ENCODE results near the gene DOCK1. TPM values are rescaled to one million over a fixed set of nuclear protein-coding genes. Genes with fewer than 3 reads are reported as not detected.

The DOCK1 gene
- total RNA-seq, 3 donors from 2014 or later: 0.11 to 0.15 (median 0.14) TPM

GRCh38 chr10:127012071-127012768, 107.0 kb downstream of the DOCK1 start:
- Mint-ChIP-seq H3K4me1 (ENCODE audit: low read depth) (no peaks in the 10 kb centered on the region), H3K9me3 (no peaks in the 10 kb centered on the region), H3K4me3 (no peak overlapping the region), H3K27me3 (ENCODE audit: low read depth) (peaks cover 2% of the 10 kb centered on the region), H3K36me3 (ENCODE audit: insufficient read depth) (no peaks in the 10 kb centered on the region)
- ATAC-seq (no peak), DNase-seq (no peak)

GRCh38 chr10:127012769-127013152, 107.5 kb downstream of the DOCK1 start:
- Mint-ChIP-seq H3K9me3 (no peaks in the 10 kb centered on the region), H3K4me3 (no peak overlapping the region), H3K27me3 (ENCODE audit: low read depth) (peaks cover 2% of the 10 kb centered on the region), H3K36me3 (ENCODE audit: insufficient read depth) (no peaks in the 10 kb centered on the region), H3K4me1 (ENCODE audit: low read depth) (no peaks in the 10 kb centered on the region)
- no peak for ATAC-seq
- no peak for DNase-seq

- no peak for DNase-seq
- Mint-ChIP-seq H3K27me3 (ENCODE audit: low read depth) (peaks cover 2% of the 10 kb centered on the region), H3K36me3 (ENCODE audit: insufficient read depth) (no peaks in the 10 kb centered on the region), H3K9me3 (no peaks in the 10 kb centered on the region), H3K4me3 (no peak overlapping the region), H3K4me1 (ENCODE audit: low read depth) (no peaks in the 10 kb centered on the region)
- ATAC-seq: no peak
These were observed 108.0 kb downstream of the DOCK1 start for GRCh38 chr10:127013211-127013656.

GRCh38 chr10:127013691-127014473, 108.7 kb downstream of the DOCK1 start:
- no peak for ATAC-seq
- no peaks in the 10 kb centered on the region for H3K36me3 Mint-ChIP-seq (ENCODE audit: insufficient read depth)
- no peak for DNase-seq
- H3K4me1 Mint-ChIP-seq (ENCODE audit: low read depth): no peaks in the 10 kb centered on the region
- H3K27me3 Mint-ChIP-seq (ENCODE audit: low read depth): peaks cover 2% of the 10 kb centered on the region
- no peak overlapping the region for H3K4me3 Mint-ChIP-seq
- H3K9me3 Mint-ChIP-seq: no peaks in the 10 kb centered on the region

- H3K27me3 Mint-ChIP-seq (ENCODE audit: low read depth): peaks cover 2% of the 10 kb centered on the region
- no peaks in the 10 kb centered on the region for H3K9me3 Mint-ChIP-seq
- DNase-seq (no peak), ATAC-seq (no peak)
- no peaks in the 10 kb centered on the region for H3K36me3 Mint-ChIP-seq (ENCODE audit: insufficient read depth)
- H3K4me3 Mint-ChIP-seq: no peak overlapping the region
- no peaks in the 10 kb centered on the region for H3K4me1 Mint-ChIP-seq (ENCODE audit: low read depth)
These were observed 109.4 kb downstream of the DOCK1 start for GRCh38 chr10:127014671-127015070.

- ATAC-seq (no peak), DNase-seq (no peak)
- Mint-ChIP-seq H3K27me3 (ENCODE audit: low read depth) (peaks cover 2% of the 10 kb centered on the region), H3K4me3 (no peak overlapping the region), H3K9me3 (no peaks in the 10 kb centered on the region), H3K4me1 (ENCODE audit: low read depth) (no peaks in the 10 kb centered on the region), H3K36me3 (ENCODE audit: insufficient read depth) (no peaks in the 10 kb centered on the region)
These were observed 110.1 kb downstream of the DOCK1 start for GRCh38 chr10:127015373-127015772.

GRCh38 chr10:127016331-127016730, 111.1 kb downstream of the DOCK1 start:
- Mint-ChIP-seq H3K9me3 (no peaks in the 10 kb centered on the region), H3K36me3 (ENCODE audit: insufficient read depth) (no peaks in the 10 kb centered on the region), H3K4me3 (no peak overlapping the region), H3K27me3 (ENCODE audit: low read depth) (peaks cover 2% of the 10 kb centered on the region), H3K4me1 (ENCODE audit: low read depth) (no peaks in the 10 kb centered on the region)
- no peak for DNase-seq
- ATAC-seq: no peak

- Mint-ChIP-seq H3K36me3 (ENCODE audit: insufficient read depth) (no peaks in the 10 kb centered on the region), H3K4me3 (no peak overlapping the region), H3K27me3 (ENCODE audit: low read depth) (peaks cover 2% of the 10 kb centered on the region), H3K4me1 (ENCODE audit: low read depth) (no peaks in the 10 kb centered on the region), H3K9me3 (no peaks in the 10 kb centered on the region)
- ATAC-seq: no peak
- no peak for DNase-seq
These were observed 112.5 kb downstream of the DOCK1 start for GRCh38 chr10:127017541-127018297.

- H3K9me3 Mint-ChIP-seq: no peaks in the 10 kb centered on the region
- DNase-seq: no peak
- H3K36me3 Mint-ChIP-seq (ENCODE audit: insufficient read depth): no peaks in the 10 kb centered on the region
- no peak overlapping the region for H3K4me3 Mint-ChIP-seq
- no peaks in the 10 kb centered on the region for H3K4me1 Mint-ChIP-seq (ENCODE audit: low read depth)
- ATAC-seq: no peak
- peaks cover 2% of the 10 kb centered on the region for H3K27me3 Mint-ChIP-seq (ENCODE audit: low read depth)
These were observed 113.0 kb downstream of the DOCK1 start for GRCh38 chr10:127018298-127018650.

- ATAC-seq: no peak
- DNase-seq: no peak
- no peaks in the 10 kb centered on the region for H3K4me1 Mint-ChIP-seq (ENCODE audit: low read depth)
- no peaks in the 10 kb centered on the region for H3K27me3 Mint-ChIP-seq (ENCODE audit: low read depth)
- H3K9me3 Mint-ChIP-seq: no peaks in the 10 kb centered on the region
- no peaks in the 10 kb centered on the region for H3K36me3 Mint-ChIP-seq (ENCODE audit: insufficient read depth)
- no peak overlapping the region for H3K4me3 Mint-ChIP-seq
These were observed 113.5 kb downstream of the DOCK1 start for GRCh38 chr10:127018766-127019165.

- Mint-ChIP-seq H3K36me3 (ENCODE audit: insufficient read depth) (no peaks in the 10 kb centered on the region), H3K9me3 (no peaks in the 10 kb centered on the region), H3K4me1 (ENCODE audit: low read depth) (no peaks in the 10 kb centered on the region), H3K4me3 (no peak overlapping the region), H3K27me3 (ENCODE audit: low read depth) (no peaks in the 10 kb centered on the region)
- ATAC-seq (no peak), DNase-seq (no peak)
These were observed 115.0 kb downstream of the DOCK1 start for GRCh38 chr10:127020260-127020659.

- H3K27me3 Mint-ChIP-seq (ENCODE audit: low read depth): no peaks in the 10 kb centered on the region
- DNase-seq: no peak
- no peak overlapping the region for H3K4me3 Mint-ChIP-seq
- no peaks in the 10 kb centered on the region for H3K4me1 Mint-ChIP-seq (ENCODE audit: low read depth)
- H3K36me3 Mint-ChIP-seq (ENCODE audit: insufficient read depth): no peaks in the 10 kb centered on the region
- no peaks in the 10 kb centered on the region for H3K9me3 Mint-ChIP-seq
- ATAC-seq: no peak
These were observed 116.6 kb downstream of the DOCK1 start for GRCh38 chr10:127021801-127022200.

- H3K4me3 Mint-ChIP-seq: no peak overlapping the region
- no peaks in the 10 kb centered on the region for H3K9me3 Mint-ChIP-seq
- no peaks in the 10 kb centered on the region for H3K27me3 Mint-ChIP-seq (ENCODE audit: low read depth)
- no peak for DNase-seq
- no peaks in the 10 kb centered on the region for H3K36me3 Mint-ChIP-seq (ENCODE audit: insufficient read depth)
- no peak for ATAC-seq
- no peaks in the 10 kb centered on the region for H3K4me1 Mint-ChIP-seq (ENCODE audit: low read depth)
These were observed 119.6 kb downstream of the DOCK1 start for GRCh38 chr10:127024685-127025435.

- DNase-seq: no peak
- Mint-ChIP-seq H3K4me1 (ENCODE audit: low read depth) (no peaks in the 10 kb centered on the region), H3K9me3 (no peaks in the 10 kb centered on the region), H3K4me3 (no peak overlapping the region), H3K27me3 (ENCODE audit: low read depth) (no peaks in the 10 kb centered on the region), H3K36me3 (ENCODE audit: insufficient read depth) (no peaks in the 10 kb centered on the region)
- ATAC-seq: no peak
These were observed 122.6 kb downstream of the DOCK1 start for GRCh38 chr10:127027786-127028185.

Measured in activated T-cell treated with anti-CD3 and anti-CD28 coated beads, Interleukin-2, amount 50 U/mL, for 4 hours (primary cell).